SJCRH30 (cell line): Measurements from ENCODE around the gene AK4. TPM values are rescaled to one million over a fixed set of nuclear protein-coding genes. Genes with fewer than 3 reads are reported as not detected.
"Not testable (repeated sequence)": the region's sequence is repeated elsewhere in the genome, so short reads cannot be mapped to it uniquely, and the experiment has no call there.

ENCODE experiments used
- DNase-seq, 2 experiments: peaks; one replicate each; pipeline ENCODE4 v3.0.0-alpha.2; 2015 to 2020
- H3K27ac ChIP-seq: fragments of 250-450 bp; sonication (Bioruptor Pico); 2 replicates; pipeline ENCODE4 v1.5.1; 2020; ENCODE audit warnings: mild to moderate bottlenecking, moderate library complexity
- H3K27me3 ChIP-seq: fragments of 250-450 bp; sonication (Bioruptor Pico); 2 replicates; pipeline ENCODE4 v1.5.1; 2020; ENCODE audit warnings: mild to moderate bottlenecking, moderate library complexity
- H3K36me3 ChIP-seq: fragments of 250-450 bp; sonication (Bioruptor Pico); 2 replicates; pipeline ENCODE4 v1.5.1; 2020; ENCODE audit warnings: mild to moderate bottlenecking, moderate library complexity
- H3K4me1 ChIP-seq: fragments of 250-450 bp; sonication (Bioruptor Pico); 2 replicates; pipeline ENCODE4 v1.5.1; 2020; ENCODE audit warnings: mild to moderate bottlenecking, moderate library complexity
- H3K4me3 ChIP-seq: fragments of 250-450 bp; sonication (Bioruptor Pico); 2 replicates; pipeline ENCODE4 v1.5.1; 2020; ENCODE audit warnings: mild to moderate bottlenecking, moderate library complexity
- H3K9me3 ChIP-seq: fragments of 250-450 bp; sonication (Bioruptor Pico); replicated peaks from 2 replicates; pipeline ENCODE4 v1.5.1; 2020; ENCODE audit warnings: mild to moderate bottlenecking, moderate library complexity
- total RNA-seq: library from RNA; depleted of rRNA; stranded (reverse); fragments of >200 nt; shearing (Covaris generic); gene quantifications from 2 replicates; pipeline ENCODE4 v1.2.3, GENCODE V29; 2014

AK4 gene
- total RNA-seq, 1 experiment from 2014 or later = 57.2 TPM

DNA sequence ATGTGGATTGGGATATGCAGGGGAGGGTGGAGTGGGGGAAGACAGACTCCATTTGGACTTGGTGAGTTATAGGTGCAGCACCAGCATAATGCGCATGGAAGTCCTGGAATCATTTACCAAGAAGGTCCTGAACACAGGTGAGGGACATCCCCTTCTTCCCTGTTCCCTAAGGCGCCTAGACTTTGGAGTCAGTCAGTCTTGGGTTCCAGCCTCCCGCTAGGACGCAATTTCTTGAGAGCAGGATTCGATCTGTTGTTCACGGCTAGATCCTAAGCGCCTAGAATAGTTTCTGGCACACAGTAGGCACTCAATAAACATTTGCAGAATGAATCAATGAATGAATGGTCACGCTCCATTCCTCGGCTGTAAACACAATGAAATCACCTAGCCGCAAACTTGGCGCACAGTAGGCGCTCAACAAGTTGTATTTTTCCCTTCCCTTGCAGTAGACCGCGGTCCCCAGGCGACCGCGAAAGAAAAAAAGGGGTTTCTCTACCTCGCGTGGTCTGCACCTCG is 1.0 kb upstream of the AK4 start:
- Histone ChIP-seq H3K27ac (no peak overlapping the region), H3K9me3 (no peaks in the 10 kb centered on the region), H3K36me3 (no peaks in the 10 kb centered on the region), H3K27me3 (no peaks in the 10 kb centered on the region), H3K4me1 (no peaks in the 10 kb centered on the region), H3K4me3 (peak overlapping the region; percentile 85)
- peak in 1 of 2 experiments; percentile 6 for DNase-seq

DNA sequence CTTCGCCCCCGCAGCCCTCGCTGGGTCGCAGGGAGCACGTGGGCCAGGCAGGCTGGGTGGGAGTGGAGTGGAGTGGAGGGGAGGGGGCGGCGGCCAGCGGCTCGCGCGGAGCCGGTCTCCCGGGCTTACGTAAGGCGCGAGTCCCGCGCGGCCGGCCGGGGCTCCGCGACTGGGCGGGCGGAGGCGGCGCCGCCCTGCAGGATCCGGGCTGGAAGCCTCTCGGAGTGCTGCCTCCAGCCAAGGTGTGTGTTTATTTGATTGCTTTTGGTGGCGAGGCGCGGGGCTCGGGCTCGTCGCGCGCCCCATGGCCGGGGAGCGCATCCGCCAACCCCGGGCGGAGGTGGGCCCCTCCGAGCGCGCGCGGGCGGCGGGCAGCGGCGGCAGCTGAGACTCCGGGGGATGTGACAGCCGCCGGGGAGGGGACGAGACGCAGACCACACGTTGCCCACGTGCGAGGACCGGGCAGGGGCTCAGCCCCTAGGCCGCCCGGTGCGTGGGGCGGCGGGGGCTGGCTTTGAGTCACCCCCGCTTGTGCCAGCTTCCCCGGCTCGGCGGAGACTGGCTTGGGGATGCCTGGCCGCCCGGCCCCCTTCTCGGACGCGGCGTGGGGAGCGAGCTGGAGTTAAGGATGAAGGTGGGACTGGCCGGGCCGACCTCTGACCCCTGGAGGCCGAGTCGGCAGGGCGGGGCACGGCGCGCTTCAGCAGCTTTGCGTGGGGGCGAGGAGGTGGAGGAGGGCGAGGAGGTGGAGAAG is 402 bp upstream of the AK4 start:
- DNase-seq = peak; percentile 52 to 53
- Histone ChIP-seq H3K4me1 (no peaks in the 10 kb centered on the region), H3K36me3 (no peaks in the 10 kb centered on the region), H3K9me3 (no peaks in the 10 kb centered on the region), H3K27me3 (no peaks in the 10 kb centered on the region), H3K27ac (peak overlapping the region; percentile 52), H3K4me3 (peak overlapping the region; percentile 85)

DNA sequence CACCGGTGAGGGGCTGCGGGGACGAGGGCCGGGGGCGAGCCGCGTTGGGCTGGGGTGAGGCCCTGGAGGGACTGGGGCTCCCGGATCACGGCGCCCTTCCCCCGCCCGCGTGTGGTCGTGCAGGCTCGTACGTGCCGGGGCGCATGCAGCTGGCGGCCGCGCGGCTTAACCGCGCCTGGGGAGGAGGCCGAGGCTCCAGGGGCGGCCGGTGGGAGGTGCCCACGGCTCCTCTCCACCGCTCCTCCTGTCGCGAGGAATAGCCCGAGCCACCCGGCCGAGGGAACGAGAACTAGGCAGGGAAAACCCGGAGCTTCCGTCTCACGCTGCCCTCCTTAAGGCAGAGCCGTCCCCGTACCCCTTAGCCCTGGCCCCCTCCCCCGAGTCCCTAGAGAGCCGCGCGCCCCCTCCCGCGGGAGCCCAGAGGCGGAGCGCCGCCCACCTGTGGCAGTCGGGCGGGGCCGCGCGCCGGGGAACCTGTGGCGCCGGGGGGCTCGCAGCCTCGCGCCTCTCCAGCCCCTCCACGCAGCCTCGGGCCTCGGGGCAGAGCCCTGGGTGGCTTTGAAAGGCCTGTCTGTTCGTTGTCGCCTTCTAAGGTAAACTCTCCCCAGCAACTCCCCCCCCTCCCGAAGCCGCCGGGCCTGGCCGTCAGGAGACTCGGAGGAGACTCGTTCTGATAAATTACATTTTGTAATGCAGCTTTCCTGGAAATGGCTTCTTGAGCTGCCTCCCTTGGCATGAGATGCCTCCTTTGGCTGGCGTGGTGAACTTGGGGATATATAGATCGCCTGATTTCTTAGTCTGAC is 746 bp downstream of the AK4 start:
- DNase-seq = peak; percentile 68 to 69

GRCh38 chr1:65149351-65150107 is 1.5 kb downstream of the AK4 start:
- Histone ChIP-seq H3K36me3 (no peaks in the 10 kb centered on the region), H3K27me3 (no peaks in the 10 kb centered on the region), H3K4me1 (no peaks in the 10 kb centered on the region), H3K27ac (no peak overlapping the region), H3K9me3 (no peaks in the 10 kb centered on the region), H3K4me3 (peak overlapping the region; percentile 85)
- peak in 1 of 2 experiments; percentile 17 for DNase-seq

More for the DNA sequence above, 746 bp downstream of the AK4 start:
- Histone ChIP-seq H3K36me3 (no peaks in the 10 kb centered on the region), H3K27ac (peak overlapping the region; percentile 52), H3K4me3 (peak overlapping the region; percentile 85), H3K4me1 (no peaks in the 10 kb centered on the region), H3K9me3 (no peaks in the 10 kb centered on the region), H3K27me3 (no peaks in the 10 kb centered on the region)

DNA sequence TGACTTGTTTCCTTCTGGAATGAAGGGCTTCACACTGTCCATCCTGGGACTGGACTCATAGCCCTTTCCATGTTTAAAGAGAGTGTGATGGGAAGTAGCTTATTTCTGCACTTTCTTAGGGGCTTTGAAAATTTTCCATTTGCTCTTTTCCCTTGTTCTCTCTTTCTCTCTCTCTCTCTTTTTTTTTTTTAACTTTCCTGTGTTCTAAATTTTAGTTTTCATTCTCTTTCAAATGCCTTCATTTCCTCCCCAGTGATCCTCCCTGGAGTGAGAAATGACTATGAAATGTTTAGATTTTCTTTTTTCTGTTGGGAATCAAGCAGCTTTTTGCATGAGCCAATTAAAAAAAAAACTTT is 2.1 kb downstream of the AK4 start:
- H3K4me3 ChIP-seq = no peak overlapping the region
- no peaks in the 10 kb centered on the region for H3K36me3 ChIP-seq
- H3K9me3 ChIP-seq = no peaks in the 10 kb centered on the region
- no peak overlapping the region for H3K27ac ChIP-seq
- no peaks in the 10 kb centered on the region for H3K27me3 ChIP-seq
- DNase-seq = no peak
- H3K4me1 ChIP-seq = no peaks in the 10 kb centered on the region

- no peaks in the 10 kb centered on the region for H3K4me1 ChIP-seq
- H3K4me3 ChIP-seq = no peak overlapping the region
- H3K9me3 ChIP-seq = no peaks in the 10 kb centered on the region
- DNase-seq = no peak
- H3K36me3 ChIP-seq = no peaks in the 10 kb centered on the region
- H3K27ac ChIP-seq = no peak overlapping the region
- no peaks in the 10 kb centered on the region for H3K27me3 ChIP-seq
Measured at GRCh38 chr1:65150583-65151263, 2.7 kb downstream of the AK4 start.

- Histone ChIP-seq H3K9me3 (no peaks in the 10 kb centered on the region), H3K27ac (no peak overlapping the region), H3K4me3 (no peak overlapping the region), H3K4me1 (no peaks in the 10 kb centered on the region), H3K27me3 (no peaks in the 10 kb centered on the region), H3K36me3 (no peaks in the 10 kb centered on the region)
- DNase-seq = no peak
Measured at GRCh38 chr1:65151641-65152040, 3.6 kb downstream of the AK4 start.

DNA sequence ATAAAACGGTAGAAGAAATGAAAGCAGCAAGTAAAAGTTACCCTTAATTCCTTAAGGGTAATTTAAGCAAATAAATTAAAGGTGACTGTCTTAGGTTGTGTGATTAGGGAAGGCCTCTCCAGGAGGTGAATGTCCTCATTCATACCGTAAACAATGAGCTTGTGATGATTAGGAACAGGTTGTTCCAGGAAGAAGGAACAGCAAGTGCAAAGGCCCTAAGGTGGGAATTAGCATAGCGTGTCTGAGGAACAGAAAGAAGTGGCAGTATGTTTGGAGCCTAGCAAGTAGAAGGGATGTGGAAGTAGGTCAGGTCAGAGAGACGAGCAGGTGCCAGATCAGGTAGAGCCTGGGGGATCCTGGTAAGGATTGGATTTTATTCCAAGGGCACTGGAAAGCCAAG is 5.6 kb downstream of the AK4 start:
- no peak for DNase-seq
- Histone ChIP-seq H3K27me3 (no peaks in the 10 kb centered on the region), H3K4me1 (no peaks in the 10 kb centered on the region), H3K27ac (no peak overlapping the region), H3K36me3 (no peaks in the 10 kb centered on the region), H3K4me3 (no peak overlapping the region), H3K9me3 (no peaks in the 10 kb centered on the region)

DNA sequence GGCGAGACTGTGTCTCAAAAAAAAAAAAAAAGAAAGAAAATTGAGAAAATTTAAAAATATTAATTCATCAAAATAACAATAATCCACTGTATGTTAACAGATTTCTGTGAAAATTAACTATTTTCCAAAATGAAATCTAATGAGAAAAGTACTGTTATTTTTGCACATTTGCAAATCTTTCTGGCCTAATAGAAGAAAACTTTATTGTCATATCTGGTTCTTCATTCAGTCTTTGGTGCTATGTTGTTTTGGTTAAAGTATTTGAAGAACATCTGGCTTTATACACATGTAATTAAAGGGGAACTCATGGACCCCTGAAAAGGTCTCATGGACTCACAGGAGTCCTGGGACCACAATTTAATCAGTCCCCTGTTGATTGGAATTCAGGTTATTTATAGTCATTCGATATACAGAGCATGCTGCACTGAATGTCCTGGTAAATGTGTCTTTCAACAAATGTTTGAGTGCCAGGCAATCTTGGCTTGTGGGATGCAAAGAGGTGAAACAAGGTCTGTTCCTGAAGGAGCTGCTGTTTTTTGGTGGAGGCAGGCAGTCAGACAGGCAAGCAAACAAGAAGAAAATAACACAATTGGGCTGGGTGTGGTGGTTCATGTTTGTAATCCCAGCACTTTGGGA is 9.0 kb downstream of the AK4 start:
- no peak overlapping the region for H3K27ac ChIP-seq
- H3K27me3 ChIP-seq = no peaks in the 10 kb centered on the region
- H3K4me1 ChIP-seq = no peaks in the 10 kb centered on the region
- no peaks in the 10 kb centered on the region for H3K9me3 ChIP-seq
- H3K4me3 ChIP-seq = no peak overlapping the region
- H3K36me3 ChIP-seq = no peaks in the 10 kb centered on the region
- no peak for DNase-seq

DNA sequence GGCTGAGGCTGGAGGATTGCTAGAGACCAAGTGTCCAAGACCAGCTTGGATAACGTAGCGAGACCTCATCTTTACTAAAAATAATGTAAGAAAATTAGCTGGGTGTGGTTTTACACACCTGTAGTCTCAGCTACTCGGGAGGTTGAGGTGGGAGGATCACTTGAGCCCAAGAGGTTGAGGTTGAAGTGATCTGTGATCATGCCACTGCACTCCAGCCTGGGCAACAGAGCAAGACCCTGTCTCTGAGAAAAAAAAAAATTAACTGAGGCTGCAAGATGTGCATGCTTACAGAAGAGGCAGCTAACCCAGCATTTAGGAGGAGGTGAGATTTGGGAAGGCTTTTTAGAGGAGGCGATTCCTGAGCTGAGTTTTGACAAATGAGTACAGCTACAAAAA is 9.5 kb downstream of the AK4 start:
- no peak for DNase-seq
- Histone ChIP-seq H3K27me3 (no peaks in the 10 kb centered on the region), H3K36me3 (no peaks in the 10 kb centered on the region), H3K27ac (no peak overlapping the region), H3K4me1 (no peaks in the 10 kb centered on the region), H3K9me3 (no peaks in the 10 kb centered on the region), H3K4me3 (no peak overlapping the region)

GRCh38 chr1:65159291-65159688 is 11.3 kb downstream of the AK4 start:
- not testable (repeated sequence) for H3K27ac ChIP-seq, H3K4me1 ChIP-seq, H3K36me3 ChIP-seq, H3K4me3 ChIP-seq, H3K9me3 ChIP-seq, DNase-seq, H3K27me3 ChIP-seq

DNA sequence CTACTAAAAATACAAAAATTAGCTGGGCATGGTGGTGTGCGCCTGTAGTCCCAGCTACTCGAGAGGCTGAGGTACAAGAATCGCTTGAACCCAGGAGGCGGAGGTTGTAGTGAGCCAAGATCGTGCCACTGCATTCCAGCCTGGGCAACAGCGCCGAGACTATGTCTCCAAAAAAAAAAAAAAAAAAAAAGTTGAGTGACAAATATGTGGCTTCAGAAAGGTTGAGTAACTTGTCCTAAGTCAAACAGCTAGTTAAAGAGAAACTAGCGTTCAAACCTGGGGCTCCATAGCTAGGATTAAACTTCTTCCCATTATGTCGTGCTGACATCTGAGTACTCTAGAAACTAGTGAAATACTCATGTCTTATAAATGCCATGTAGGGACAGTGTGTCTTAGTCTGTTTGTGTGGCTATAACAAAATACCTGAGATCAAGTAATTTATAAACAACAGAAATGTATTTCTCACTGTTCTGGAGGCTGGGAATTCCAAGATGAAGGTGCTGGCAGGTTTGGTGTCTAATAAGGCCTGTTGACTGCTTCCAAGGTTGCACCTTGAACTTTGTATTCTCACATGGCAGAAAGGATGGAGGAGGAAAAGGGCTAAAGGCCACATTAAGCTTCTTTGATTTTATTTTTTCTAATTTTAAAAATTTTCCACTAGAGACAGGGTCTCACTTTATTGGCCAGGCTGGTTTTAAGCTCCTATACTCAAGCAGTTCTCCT is 12.0 kb downstream of the AK4 start:
- DNase-seq = no peak
- no peak overlapping the region for H3K27ac ChIP-seq
- H3K36me3 ChIP-seq = no peaks in the 10 kb centered on the region
- H3K9me3 ChIP-seq = no peaks in the 10 kb centered on the region
- H3K4me3 ChIP-seq = no peak overlapping the region
- no peaks in the 10 kb centered on the region for H3K27me3 ChIP-seq
- no peaks in the 10 kb centered on the region for H3K4me1 ChIP-seq

DNA sequence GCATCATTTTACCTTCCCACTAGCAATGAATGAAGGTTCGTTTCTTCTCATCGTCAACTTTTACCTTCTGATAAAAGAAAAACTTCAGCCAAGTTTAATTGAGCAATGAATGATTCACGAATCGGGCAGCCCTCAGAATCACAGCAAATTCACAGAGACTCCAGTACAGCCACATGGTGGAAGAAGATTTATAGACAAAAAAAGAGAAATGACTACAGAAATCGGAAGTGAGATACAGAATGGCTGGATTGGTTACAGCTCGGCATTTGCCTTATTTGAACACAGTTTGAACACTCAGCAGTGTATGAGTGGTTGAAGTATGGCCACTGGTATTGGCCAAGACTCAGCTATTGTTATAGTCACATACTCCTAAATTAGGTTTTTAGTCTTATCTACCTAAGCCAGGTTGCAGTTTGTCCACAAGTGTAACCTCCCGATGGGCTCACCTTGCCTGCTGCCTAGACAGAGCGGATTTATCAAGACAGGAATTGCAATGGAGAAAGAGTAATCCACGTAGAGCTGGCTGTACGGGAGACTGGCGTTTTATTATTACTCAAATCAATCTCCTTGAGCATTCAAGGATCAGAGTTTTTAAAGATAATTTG is 15.3 kb downstream of the AK4 start:
- Histone ChIP-seq H3K4me3 (no peak overlapping the region), H3K36me3 (no peaks in the 10 kb centered on the region), H3K27me3 (no peaks in the 10 kb centered on the region), H3K27ac (no peak overlapping the region), H3K4me1 (no peaks in the 10 kb centered on the region), H3K9me3 (no peaks in the 10 kb centered on the region)
- DNase-seq = no peak
